HL-60 (cell line): ENCODE measurements around the gene CHMP5.

Source experiments
- DNase-seq, 2 experiments: peaks; one replicate each; pipeline ENCODE4 v3.0.0-alpha.2; 2010 to 2020; ENCODE audit warnings: low read depth in 1 of 2, low spot score in 1 of 2
- H3K27ac ChIP-seq: fragments of 250-450 bp; sonication (Bioruptor Pico); replicated peaks from 2 replicates; pipeline ENCODE4 v1.5.1; 2020; ENCODE audit warnings: mild to moderate bottlenecking, moderate library complexity
- H3K27me3 ChIP-seq: fragments of 250-450 bp; sonication (Bioruptor Pico); 2 replicates; pipeline ENCODE4 v1.5.1; 2021; ENCODE audit warnings: mild to moderate bottlenecking, moderate library complexity; ENCODE audit not compliant: insufficient read depth, poor library complexity, severe bottlenecking
- H3K4me3 ChIP-seq: replicated peaks from 2 replicates; pipeline ENCODE4 v1.5.1; 2011; ENCODE audit warnings: mild to moderate bottlenecking, control low read depth, low read length; ENCODE audit not compliant: insufficient read depth
- GABPA ChIP-seq: IDR thresholded peaks from 2 replicates; pipeline ENCODE4 v1.6.1; 2012; ENCODE audit warnings: low read depth
- POLR2AphosphoS5 ChIP-seq: IDR thresholded peaks from 2 replicates; pipeline ENCODE4 v1.6.1; 2012; ENCODE audit warnings: low read depth
- SPI1 ChIP-seq: IDR thresholded peaks from 2 replicates; pipeline ENCODE4 v1.6.1; 2012; ENCODE audit warnings: low read depth, mild to moderate bottlenecking, borderline replicate concordance
- TF ChIP-seq, protein P1 (sequence below): IDR thresholded peaks from 2 replicates; pipeline ENCODE4 v1.6.1; 2012; ENCODE audit warnings: low read depth; ENCODE audit not compliant: insufficient replicate concordance
- TF ChIP-seq, protein P2 (sequence below): IDR thresholded peaks from one replicate; pipeline ENCODE4 v1.5.1; 2011; ENCODE audit warnings: low read length, control low read depth, inconsistent platforms; ENCODE audit not compliant: insufficient read depth

Gene CHMP5

DNA sequence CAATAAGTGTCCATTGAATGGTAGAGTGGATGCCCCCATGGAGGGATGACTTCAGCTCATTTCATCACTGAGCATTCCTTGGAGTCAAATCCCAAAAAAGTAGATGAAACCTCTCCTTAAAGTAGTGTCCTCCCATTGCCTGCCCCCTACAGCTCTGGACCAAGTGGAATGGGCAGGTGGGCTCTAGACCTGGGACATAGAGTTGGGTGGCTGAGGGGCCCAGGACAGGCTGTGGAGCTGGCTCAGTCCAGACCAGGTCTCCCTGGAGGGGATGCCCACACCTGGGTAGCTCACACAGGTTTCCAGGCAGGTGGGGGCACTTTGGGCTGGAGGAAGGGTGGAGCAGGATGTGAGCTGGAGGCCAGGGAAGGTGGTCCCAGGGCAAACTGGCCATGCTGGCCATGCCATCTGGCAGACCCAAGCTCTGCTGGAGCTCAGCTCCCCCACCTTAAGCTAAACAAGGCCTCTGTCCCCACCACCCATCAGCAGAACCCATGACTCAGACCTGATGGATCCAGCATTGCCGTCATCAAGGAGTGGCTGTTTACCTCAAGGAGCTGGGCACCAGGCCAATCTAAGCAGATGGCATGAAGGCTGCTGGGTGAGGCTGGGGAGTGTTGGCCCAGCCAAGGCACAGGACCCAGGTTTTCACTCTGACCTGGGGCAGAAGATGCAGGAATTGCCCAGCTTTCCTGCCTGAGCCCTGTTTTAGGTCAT, 31.1 kb upstream of the CHMP5 start:
- TF ChIP-seq SPI1 (no peak), POLR2AphosphoS5 (no peak), GABPA (no peak)
- TF ChIP-seq, protein P1, sequence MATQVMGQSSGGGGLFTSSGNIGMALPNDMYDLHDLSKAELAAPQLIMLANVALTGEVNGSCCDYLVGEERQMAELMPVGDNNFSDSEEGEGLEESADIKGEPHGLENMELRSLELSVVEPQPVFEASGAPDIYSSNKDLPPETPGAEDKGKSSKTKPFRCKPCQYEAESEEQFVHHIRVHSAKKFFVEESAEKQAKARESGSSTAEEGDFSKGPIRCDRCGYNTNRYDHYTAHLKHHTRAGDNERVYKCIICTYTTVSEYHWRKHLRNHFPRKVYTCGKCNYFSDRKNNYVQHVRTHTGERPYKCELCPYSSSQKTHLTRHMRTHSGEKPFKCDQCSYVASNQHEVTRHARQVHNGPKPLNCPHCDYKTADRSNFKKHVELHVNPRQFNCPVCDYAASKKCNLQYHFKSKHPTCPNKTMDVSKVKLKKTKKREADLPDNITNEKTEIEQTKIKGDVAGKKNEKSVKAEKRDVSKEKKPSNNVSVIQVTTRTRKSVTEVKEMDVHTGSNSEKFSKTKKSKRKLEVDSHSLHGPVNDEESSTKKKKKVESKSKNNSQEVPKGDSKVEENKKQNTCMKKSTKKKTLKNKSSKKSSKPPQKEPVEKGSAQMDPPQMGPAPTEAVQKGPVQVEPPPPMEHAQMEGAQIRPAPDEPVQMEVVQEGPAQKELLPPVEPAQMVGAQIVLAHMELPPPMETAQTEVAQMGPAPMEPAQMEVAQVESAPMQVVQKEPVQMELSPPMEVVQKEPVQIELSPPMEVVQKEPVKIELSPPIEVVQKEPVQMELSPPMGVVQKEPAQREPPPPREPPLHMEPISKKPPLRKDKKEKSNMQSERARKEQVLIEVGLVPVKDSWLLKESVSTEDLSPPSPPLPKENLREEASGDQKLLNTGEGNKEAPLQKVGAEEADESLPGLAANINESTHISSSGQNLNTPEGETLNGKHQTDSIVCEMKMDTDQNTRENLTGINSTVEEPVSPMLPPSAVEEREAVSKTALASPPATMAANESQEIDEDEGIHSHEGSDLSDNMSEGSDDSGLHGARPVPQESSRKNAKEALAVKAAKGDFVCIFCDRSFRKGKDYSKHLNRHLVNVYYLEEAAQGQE = no peak
- TF ChIP-seq, protein P2, sequence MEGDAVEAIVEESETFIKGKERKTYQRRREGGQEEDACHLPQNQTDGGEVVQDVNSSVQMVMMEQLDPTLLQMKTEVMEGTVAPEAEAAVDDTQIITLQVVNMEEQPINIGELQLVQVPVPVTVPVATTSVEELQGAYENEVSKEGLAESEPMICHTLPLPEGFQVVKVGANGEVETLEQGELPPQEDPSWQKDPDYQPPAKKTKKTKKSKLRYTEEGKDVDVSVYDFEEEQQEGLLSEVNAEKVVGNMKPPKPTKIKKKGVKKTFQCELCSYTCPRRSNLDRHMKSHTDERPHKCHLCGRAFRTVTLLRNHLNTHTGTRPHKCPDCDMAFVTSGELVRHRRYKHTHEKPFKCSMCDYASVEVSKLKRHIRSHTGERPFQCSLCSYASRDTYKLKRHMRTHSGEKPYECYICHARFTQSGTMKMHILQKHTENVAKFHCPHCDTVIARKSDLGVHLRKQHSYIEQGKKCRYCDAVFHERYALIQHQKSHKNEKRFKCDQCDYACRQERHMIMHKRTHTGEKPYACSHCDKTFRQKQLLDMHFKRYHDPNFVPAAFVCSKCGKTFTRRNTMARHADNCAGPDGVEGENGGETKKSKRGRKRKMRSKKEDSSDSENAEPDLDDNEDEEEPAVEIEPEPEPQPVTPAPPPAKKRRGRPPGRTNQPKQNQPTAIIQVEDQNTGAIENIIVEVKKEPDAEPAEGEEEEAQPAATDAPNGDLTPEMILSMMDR = no peak
- no peak overlapping the region for H3K27ac ChIP-seq
- no peaks in the 10 kb centered on the region for H3K27me3 ChIP-seq
- H3K4me3 ChIP-seq = no peak overlapping the region
- no peak for DNase-seq

DNA sequence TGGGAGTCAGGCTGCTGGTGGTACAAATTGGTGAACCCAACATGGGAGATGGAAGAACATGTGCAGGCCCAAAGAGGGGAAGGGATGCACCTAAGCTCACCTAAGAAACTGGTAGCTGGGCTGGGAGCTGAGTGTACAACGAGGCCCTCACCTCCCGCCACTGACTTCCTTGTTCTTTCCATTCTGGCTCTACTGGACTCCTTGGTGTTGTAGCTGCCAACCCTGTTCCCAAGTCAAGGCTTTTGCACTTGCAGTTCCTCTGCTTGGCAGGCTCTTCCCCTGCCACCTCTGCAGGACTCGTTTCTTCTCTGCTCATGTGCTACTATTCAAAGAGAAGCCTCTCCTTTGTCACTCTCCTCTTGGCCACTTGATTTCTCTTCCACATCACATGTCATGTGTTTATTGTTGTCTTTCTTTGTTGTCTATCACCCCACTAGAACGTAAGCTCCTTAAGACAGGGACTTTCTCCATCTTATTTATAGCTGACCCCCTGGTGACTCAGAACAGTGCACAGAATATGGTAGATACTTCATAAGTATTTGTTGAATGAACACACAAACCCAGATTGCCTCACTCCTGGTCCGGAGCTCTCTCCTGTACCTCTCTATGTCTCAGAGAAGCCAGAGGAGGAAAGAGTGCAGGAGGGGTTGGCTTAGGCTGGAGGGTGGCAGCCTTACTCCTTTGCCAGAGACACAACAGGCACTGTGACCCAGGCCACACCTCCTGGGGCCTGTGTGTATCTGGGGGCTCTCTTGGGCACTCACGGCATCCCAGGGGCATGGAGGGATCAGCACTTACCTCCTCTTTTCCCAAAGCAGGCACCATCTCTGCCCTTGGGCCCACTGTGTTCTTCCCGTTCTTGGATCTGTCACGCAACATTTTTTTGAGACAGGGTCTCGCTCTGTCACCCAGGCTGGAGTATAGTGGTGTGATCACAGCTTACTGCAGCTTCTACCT, 30.1 kb upstream of the CHMP5 start:
- Histone ChIP-seq H3K27me3 (no peaks in the 10 kb centered on the region), H3K4me3 (no peak overlapping the region), H3K27ac (no peak overlapping the region)
- no peak for DNase-seq
- TF ChIP-seq POLR2AphosphoS5 (no peak), GABPA (no peak), SPI1 (no peak)
- TF ChIP-seq, protein P1 = no peak
- TF ChIP-seq, protein P2 = no peak

DNA sequence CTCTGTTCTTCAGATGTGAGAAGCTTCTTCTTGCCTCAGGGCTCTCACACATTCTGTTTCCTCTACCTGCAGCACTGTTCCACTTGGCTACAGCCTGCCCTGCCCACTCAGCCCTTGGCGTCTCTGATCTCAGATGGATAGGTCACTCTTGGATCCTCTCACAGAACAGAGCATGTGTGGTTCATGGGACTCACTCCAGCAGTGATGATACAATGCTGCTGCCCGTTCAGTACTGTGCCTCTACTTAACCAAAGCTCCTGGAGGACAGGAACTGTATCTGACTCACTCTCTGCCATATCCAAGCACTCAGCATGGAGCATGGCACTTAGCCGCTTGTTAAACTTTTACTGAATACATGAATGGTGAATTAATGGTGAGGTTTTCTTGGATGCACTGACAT, 28.3 kb upstream of the CHMP5 start:
- no peak for DNase-seq
- Histone ChIP-seq H3K27ac (no peak overlapping the region), H3K27me3 (no peaks in the 10 kb centered on the region), H3K4me3 (no peak overlapping the region)
- TF ChIP-seq SPI1 (no peak), POLR2AphosphoS5 (no peak), GABPA (no peak)
- TF ChIP-seq, protein P1 = no peak
- TF ChIP-seq, protein P2 = no peak
